Glomerular visceral epithelial cell (primary cell): Measurements from ENCODE around the gene PYROXD2.
A peak's percentile ranks its signal among the peaks of the same experiment; 100 is the strongest.

Experiments used
- DNase-seq: peaks from one replicate; pipeline ENCODE4 v3.0.0-alpha.2; 2016; ENCODE audit errors: extremely low spot score

The PYROXD2 gene

DNA sequence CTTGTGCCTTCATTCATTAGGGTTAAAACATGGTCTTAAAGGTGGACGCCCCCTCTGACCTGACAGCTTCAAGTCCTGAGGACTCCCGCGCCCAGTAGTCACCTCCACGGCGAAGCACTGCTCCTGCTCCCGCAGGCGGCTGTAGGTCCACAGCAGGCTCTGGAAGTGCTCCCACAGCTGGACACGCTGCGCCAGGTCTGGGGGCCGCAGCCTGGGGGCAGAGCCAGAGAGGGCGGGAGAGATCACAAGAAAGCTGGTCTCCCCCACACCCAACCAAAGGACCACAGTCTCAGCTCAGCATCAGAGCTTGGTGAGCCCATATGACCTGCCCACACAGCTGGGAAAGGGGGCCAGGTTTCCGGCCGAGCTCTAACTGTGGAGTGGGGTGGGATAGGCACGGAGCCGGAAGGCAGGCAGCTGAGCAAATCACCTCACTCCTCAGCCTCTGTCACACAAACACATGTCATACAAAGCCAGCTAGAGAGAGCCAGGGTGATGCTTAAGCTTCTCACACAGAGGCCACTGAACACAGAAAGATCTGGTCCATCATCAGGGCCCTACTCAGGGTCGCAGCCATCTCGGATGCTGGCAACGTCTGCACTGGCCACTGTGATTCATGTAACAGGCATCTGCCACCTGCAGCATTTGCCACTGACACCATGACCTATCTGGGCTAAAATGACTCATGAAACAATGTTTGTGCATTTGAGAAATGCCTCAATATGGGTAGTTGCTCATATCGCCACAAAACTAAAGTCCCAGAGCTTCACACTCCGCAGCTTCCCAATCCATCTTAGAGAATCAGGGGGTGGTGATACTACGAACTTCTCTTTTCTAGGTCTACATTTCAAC, 19.1 kb upstream of the PYROXD2 start:
- DNase-seq = peak; percentile 84

DNA sequence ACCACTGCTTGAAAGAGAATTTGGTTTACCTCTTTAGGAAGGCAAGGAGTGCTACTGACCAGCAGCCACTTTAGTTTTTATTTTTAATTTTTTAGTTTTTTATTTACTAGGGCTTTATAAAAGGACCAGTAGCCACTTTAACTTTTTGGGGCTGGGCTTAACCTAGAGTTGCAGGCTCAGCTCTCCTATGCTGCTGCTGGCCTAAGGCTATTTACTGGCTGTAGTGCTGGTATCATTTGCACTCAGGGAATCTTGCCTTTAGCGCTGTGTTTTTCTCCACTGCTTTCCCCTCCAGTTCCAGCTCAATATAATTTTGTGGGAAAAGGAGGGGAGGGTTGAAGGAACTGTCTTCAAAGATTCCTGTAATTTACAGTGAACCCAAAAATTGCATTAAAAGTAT, 18.4 kb upstream of the PYROXD2 start:
- DNase-seq = no peak

GRCh38 chr10:98432330-98432729, 17.3 kb upstream of the PYROXD2 start:
- DNase-seq = no peak

DNA sequence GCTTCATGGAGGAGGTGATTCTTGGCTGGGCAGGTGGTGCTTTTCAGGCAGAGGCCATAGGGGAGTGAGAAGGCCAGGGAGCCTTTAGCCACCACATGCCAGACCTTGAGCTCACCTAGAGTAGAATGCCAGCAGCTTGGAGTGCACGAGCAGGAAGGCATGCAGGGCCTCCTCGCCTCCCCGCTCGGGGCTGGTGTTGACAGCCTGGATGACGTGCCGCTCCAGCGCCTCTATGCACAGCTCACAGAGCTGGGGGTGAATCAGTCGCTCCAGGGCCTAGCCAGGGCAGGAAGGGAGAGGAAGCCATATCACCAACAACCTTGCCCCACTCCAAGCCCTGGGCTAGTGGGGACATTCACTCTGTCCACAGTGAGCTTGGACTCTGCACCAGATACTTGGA, 16.0 kb upstream of the PYROXD2 start:
- DNase-seq = peak; percentile 79

DNA sequence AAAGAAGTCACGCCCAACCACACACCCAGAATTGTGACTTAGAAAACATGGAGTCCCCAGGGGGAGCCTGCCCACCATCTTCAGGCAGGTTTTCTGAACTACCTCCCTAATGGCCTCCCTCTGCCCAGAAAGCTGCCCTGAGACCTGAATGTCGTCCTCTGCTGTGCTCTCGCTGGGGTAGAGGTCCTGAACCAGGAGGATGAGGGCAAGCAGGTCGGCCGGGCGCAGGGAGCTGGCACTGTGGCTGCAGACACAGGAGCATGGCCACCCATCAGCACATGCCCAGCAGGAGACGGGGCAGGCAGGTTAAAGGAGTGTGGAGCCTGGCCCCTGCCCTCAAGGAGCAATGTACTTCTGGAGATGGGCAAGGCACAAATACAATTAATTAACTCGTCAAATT, 15.4 kb upstream of the PYROXD2 start:
- no peak for DNase-seq

- DNase-seq = no peak
Observed at GRCh38 chr10:98429320-98430072, 14.5 kb upstream of the PYROXD2 start.

DNA sequence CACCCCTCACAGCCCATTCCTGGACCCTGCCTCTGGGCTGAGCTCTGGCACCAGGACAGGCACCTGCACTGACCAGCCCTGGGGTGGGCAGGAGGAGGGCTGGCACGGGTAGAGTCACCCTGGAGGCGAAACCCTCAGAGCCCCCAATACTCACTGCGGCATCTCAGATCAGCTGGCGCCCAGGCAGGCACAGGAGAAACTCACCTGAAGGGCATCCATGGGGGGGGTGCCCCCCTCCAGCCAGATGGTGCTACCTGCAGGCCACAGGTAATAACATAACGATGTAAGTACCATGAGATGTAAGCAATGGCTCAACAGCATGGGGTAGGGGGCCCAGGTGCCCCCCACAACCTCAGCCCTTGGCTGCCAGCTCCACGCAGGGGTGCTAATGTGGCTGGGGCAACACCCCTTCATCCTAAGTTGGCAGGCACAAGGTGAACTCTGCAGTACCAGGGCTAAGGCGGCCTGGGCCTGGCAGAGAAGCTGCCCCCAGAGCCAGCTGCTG, 12.1 kb upstream of the PYROXD2 start:
- DNase-seq = no peak

GRCh38 chr10:98425511-98426352, 10.8 kb upstream of the PYROXD2 start:
- peak; percentile 50 for DNase-seq

DNA sequence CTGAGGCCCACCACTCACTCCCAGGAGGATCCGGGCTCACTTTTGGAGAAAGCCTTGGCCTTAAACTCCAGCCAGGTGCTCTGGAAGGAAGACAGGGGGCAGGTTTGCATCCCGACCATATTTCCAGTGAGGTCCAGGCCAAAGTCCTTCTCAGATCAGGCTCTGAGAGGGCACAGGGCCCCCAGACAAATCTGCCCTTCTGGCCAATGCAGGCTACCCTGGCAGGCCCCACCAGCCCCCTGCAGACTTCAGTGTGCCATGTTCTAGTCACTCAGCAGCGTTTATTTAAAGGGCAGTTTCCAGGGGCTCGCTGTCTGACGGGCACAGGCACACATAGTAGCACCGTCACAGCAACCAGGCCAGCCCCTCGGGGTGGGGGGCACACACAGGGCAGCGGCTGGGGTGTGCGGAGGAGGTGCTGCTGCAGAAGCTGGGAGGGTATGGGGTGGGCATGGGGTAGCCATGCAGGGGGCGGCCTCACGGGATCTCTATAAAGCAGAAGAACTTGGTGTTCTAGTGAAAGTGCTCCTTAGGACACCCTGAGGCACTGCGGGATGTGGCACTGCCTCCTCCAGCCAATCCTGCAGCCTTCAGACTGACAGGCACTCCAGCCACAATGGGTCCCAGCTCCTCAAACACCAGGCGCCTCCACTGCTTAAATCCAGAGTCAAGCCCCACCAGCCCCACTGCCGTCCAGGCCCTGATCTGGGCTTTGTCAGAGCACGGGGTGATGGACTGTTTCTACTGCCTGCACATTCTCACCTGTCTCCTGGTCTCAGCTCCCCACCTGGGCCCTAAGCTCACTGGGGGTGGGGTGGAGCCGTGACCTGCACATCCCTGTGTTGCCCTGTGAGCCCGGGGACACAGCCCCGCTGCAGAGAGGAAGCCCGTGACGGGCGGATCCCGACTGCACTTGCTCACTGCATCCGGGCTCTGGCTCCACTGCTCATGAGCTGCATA, 9.6 kb upstream of the PYROXD2 start:
- no peak for DNase-seq

DNA sequence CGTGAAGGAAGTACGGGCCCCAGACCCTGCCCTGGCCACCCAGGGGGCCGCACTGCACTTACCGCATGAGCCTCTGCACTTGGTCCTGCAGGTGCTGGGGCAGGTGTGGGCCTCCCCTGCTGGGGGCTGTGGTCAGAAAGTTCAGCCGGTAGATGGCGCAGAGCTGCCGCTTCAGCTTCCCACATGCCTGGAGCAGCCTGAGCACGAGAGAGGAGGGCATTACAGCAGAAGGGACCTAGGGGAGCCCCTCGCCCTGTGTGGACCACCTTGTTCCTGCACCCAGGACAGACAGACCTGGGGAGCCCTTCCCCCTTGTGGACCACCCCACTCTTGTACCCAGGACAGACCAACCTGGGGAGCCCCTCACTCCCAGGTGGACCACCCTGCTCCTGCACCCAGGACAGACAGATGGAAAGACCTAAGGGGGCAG, 8.7 kb upstream of the PYROXD2 start:
- no peak for DNase-seq

DNA sequence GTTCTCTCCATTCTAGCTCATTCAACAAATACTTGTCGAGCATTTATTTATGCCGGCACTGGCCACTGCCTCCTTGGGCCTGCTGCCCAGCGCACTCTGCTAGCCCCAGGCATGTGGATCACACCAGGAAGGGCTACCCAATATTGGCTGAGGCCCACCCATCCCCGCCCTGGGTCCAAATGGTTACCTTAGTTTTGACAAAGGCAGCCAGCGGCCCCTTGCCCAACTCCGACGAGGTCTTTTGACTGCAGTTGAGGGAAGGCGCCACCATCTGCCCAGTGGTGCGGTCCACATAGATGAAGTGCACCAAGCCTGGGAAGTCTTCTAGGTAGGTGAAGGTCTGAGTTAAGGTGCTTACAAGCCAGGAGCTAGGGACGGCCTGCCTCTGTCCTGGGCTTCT, 7.2 kb upstream of the PYROXD2 start:
- no peak for DNase-seq

DNA sequence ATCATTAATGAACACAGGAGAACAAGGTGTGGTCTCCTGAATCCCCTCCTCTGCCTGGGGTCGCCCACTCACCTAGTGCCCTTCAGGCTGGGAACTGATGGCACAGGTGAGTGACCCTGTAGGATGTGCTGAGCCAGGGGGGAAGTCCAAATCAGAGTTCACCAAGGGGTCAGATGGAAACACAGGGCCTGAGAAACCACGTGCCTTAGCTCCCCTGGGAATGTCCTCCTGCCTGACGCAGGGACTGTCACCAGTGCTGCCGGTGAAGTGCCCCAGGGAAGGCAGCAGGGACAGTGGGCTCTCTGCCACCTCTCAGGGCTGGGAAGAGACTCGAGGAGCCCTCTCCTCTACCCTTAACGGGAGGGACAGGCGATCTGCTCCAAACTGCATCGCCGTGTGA, 5.8 kb upstream of the PYROXD2 start:
- DNase-seq = no peak

DNA sequence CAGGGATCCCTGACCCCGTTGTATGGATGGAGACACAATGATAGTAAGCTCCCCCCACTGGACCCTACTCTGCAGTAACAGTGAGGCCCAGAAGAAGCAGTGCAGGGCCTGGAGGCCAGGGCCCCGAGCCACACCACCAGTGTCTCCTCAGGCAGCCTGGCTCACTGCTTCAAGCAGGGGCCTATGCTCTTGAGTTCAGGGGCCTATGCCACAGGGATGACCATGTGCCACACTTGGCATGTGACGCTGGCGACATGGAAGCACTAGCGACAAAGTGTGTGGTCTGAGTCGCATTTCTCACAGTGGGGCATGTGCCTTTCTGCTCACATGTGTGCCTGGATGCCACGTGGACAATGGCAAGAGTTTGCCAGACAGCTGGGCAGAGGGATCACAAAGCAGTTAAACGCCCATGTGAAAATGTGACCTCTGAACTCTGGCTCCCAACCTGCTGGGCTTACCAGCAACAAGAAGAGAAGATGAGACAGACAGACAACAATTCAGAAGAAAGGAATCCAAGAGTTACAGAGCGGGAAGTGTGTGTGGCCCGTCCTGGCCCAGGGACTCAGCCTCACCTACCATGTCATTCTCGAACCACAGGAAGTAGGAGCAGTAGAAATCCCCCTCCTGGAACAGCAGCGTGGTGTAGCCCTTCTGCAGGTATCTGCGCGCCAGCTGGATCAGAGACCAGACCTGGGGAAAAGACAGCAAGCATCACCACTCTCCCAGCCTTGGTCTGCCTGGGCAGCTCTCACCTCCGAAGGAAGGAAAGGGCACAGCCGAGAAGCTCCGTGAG, 4.7 kb upstream of the PYROXD2 start:
- DNase-seq = no peak

- no peak for DNase-seq
Observed at GRCh38 chr10:98418665-98419468, 3.9 kb upstream of the PYROXD2 start.

DNA sequence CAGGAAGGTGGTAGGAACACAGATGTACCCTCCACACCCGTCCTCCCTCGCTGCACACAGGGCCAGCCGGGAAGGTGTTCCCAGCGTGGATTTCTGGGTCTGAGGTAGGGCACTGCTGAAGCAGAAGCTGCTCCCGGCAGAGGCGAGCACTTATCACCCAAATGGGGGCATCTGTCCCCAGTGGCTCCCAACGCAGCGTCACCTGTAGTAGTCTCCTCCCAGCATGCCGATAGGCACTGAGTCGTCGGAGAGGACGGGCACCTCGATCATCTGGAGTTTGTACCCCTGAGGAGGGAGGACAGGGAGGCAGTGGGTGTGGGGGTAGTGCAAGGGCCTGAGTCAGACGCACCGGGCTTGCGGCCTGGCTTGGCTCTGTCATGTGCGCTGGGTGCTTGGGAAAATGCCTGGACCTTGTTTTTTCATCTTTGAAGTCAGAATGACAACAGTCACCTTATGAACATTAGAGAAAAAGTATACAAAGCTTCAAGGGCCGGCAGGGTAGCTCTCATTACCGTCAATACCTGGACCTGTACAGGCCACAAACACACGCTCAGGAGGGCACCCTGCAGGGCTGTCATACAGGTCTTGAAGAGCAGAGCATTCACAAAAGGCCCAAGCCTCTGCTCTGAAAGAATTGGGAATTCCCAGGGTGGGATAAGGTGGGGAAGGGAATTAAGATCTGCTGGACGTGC, 3.1 kb upstream of the PYROXD2 start:
- DNase-seq = no peak

GRCh38 chr10:98417481-98417959, 2.5 kb upstream of the PYROXD2 start:
- no peak for DNase-seq

DNA sequence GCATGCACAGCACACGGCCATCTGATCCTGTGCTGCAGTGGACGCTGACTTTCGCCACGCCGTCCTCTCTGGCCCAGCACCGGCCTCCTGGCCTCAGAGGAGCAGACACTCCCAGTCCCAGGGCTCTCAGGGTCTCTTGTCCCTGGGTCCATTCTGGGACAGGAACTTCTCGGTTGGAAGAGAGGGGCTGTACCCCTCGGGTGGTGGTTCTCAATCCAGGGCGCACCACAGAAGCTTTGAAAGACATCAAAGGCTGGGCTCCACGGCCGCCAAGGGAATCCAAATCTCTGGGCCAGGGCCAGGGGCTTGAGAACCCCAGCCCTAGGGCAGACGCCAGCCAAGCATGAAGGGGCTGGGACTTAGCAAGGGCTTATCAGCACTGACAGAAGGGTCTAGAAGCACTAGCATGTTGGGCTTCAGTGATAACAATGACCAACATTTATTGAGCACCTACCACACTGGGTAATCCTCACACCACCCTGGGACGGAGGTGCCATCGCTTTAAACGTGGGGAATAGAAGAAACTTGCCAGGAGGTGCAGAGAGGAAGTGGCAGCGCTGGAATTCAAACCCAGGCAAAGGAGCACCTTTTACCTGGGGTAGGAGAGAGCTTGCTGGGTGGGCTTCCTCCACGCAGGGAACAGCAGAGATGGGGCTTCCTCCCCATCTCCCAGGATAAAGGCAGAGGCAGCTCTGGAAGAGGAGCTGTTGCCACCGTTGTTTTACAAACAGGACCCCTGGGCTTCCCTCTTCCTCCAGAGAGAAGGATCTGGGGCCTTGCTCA, 1.8 kb upstream of the PYROXD2 start:
- DNase-seq = no peak

- DNase-seq = no peak
Observed at GRCh38 chr10:98415731-98416119, 743 bp upstream of the PYROXD2 start.
